Measurements from ENCODE around the gene NAMPT.
"Not testable (repeated sequence)": the region's sequence is repeated elsewhere in the genome, so short reads cannot be mapped to it uniquely, and the experiment has no call there.

NAMPT gene

GRCh38 chr7:106215868-106216516 is 68.8 kb downstream of the NAMPT start:
- TF ChIP-seq ZFX (IDR thresholded peaks at IDR 0.05): no peak
- TF ChIP-seq CTCF (conservative IDR thresholded peaks at IDR 0.05): no peak
- peak overlapping the region; percentile 72; the same call in 1 of the 2 replicates for H3K27ac ChIP-seq

- H3K27ac ChIP-seq: not testable (repeated sequence)
Measured at GRCh38 chr7:106208944-106209343, 75.8 kb downstream of the NAMPT start.

DNA sequence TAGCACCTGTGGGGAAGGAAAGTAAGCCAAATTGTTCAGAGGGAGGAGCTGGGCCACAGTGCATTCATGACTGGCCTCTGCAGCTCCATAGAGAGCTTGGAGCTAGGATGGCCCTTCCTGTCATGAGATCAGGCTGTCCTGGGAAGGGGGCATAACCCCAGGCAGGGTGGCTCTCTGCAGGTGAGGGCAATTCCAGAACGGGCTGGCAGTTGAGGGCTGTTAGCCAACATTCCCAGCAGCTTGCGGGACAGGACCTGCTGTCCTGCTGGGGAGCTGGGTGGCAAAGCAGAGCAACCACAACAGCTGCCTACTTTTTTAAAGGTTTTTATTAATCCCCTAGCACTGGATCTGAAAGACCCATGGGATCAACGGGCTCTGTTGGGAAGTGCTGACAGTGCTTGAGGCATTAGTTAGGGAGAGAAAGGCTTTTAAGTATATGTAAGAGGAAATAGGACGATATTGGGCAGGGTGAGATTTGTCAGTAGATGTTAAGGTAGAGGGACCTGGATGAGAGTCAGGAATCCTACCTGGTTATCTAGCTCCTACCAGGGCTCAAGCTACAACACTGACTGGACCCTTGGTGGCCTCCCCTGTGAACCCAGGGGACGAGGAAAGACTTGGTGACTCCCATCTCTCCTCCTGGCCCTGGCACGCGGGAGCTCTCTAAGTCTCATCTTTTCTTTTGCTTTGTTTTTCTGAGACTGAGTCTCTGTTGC is 77.8 kb downstream of the NAMPT start:
- peak overlapping the region; percentile 86 for H3K27ac ChIP-seq
- TF ChIP-seq ZFX (IDR thresholded peaks at IDR 0.05) (no peak), CTCF (conservative IDR thresholded peaks at IDR 0.05) (no peak)

- no peak for TF ChIP-seq CTCF (conservative IDR thresholded peaks at IDR 0.05)
- TF ChIP-seq ZFX (IDR thresholded peaks at IDR 0.05): no peak
- peak overlapping the region; percentile 86 for H3K27ac ChIP-seq
Measured at GRCh38 chr7:106205621-106206222, 79.1 kb downstream of the NAMPT start.

DNA sequence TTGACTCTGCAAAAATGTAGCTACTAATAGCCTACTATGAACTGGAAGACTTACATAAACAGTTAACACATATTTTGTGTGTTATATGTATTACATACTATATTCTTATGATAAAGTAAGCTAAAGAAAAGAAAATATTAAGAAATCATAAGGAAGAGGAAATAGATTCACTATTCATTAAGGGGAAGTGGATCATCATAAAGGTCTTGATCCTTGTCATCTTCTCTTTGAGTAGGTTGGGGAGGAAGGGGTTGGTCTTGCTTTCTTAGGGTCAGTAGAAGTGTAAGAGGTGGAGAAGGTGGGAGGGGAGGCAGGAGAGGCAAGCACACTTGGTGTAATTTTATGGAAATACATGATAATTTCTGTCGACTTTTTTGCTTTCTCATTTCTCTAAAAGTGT is 81.3 kb downstream of the NAMPT start:
- TF ChIP-seq ZFX (IDR thresholded peaks at IDR 0.05) (no peak), CTCF (conservative IDR thresholded peaks at IDR 0.05) (no peak)
- H3K27ac ChIP-seq: no peak overlapping the region

DNA sequence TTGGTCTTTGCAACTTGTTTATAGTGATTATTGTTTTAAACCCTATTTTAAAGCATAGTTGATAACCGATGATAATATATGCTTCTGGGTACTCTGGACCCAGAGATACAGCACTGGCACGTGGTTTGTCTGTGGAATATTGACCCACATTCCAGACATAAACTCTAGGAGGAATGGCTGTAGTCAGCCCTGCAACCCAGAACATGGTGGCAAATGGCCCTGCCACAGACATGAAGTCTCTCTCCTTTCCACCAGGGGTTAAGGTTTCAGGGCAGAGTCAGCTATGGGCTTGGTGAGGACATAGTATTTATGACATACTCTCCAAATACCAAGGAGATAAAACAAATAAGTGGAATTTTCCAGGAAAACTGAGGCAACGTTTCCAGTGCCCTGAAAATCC is 83.6 kb downstream of the NAMPT start:
- TF ChIP-seq ZFX (IDR thresholded peaks at IDR 0.05) (no peak), CTCF (conservative IDR thresholded peaks at IDR 0.05) (no peak)
- no peak overlapping the region for H3K27ac ChIP-seq

DNA sequence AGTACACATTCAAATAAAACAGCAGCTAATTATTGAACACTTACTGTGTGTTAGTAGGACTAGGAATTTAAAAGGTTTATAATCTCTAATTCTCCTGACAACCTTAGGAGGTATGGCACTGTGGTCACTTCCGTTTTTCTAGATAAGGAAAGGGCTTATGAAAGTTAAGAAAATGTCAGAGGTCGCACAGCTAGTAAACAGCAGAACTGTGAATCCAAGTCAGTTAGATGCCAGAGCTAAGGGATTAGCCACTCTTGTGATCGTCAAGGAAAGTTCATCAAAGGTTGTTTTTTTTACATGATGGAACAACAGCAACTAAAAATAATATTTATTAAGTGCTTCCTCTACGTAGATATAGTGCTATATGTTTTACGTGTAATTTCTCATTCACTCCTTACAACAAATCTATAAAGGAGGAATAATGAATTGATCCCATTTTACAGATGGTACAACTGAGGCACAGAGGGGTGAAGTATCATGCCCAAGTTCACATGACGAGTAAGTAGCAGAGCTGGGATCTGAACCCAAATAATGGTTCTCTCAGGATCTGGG is 84.9 kb downstream of the NAMPT start:
- TF ChIP-seq ZFX (IDR thresholded peaks at IDR 0.05): no peak
- no peak for TF ChIP-seq CTCF (conservative IDR thresholded peaks at IDR 0.05)

More for the DNA sequence above, 84.9 kb downstream of the NAMPT start:
- no peak overlapping the region for H3K27ac ChIP-seq

Data from C4-2B (cell line).